CD14-positive monocyte (primary cell): Measurements from ENCODE around the gene ZC3H8. TPM values are rescaled to one million over a fixed set of nuclear protein-coding genes. Genes with fewer than 3 reads are reported as not detected.

Source experiments
- DNase-seq, 3 donors: peaks; one replicate each; pipeline ENCODE4 v3.0.0-alpha.2; 2011 to 2022
- H2AFZ ChIP-seq: 2 replicates; pipeline ENCODE4 v1.6.0; 2012; ENCODE audit warnings: mild to moderate bottlenecking, low read depth, low read length, inconsistent platforms; ENCODE audit not compliant: insufficient read depth, poor library complexity, severe bottlenecking
- H3K27ac ChIP-seq, 2 donors: 1 replicate in 1 of 2; 2 replicates in 1 of 2; pipeline ENCODE4 v1.5.1; 2012 to 2013; ENCODE audit warnings: low read length in 2 of 2, control low read depth in 1 of 2, inconsistent platforms in 1 of 2, low read depth in 1 of 2, mild to moderate bottlenecking in 1 of 2
- H3K27me3 ChIP-seq, 2 donors: one replicate each; pipeline versions ENCODE4 v1.6.0 to v1.6.1; 2011 to 2013; ENCODE audit warnings: low read length in 2 of 2; ENCODE audit not compliant: control insufficient read depth in 2 of 2, insufficient read depth in 2 of 2
- H3K36me3 ChIP-seq, 2 donors: replicated peaks in 1 of 2; 1 replicate in 1 of 2; 2 replicates in 1 of 2; pipeline versions ENCODE4 v1.5.1 to v1.6.1; 2012 to 2013; ENCODE audit warnings: low read length in 2 of 2, control low read depth in 1 of 2, inconsistent platforms in 1 of 2, mild to moderate bottlenecking in 1 of 2; ENCODE audit not compliant: insufficient read depth in 2 of 2, control insufficient read depth in 1 of 2
- H3K4me1 ChIP-seq, 2 donors: 1 replicate in 1 of 2; 2 replicates in 1 of 2; pipeline versions ENCODE4 v1.5.1 to v1.6.1; 2012 to 2013; ENCODE audit warnings: low read length in 2 of 2, control low read depth in 1 of 2, inconsistent platforms in 1 of 2, mild to moderate bottlenecking in 1 of 2, moderate library complexity in 1 of 2; ENCODE audit not compliant: insufficient read depth in 2 of 2, control insufficient read depth in 1 of 2
- H3K4me2 ChIP-seq: replicated peaks from 2 replicates; pipeline ENCODE3; 2012; ENCODE audit warnings: low read length, moderate library complexity, mild to moderate bottlenecking; ENCODE audit not compliant: poor library complexity, severe bottlenecking; ENCODE audit errors: extremely low read depth
- H3K4me3 ChIP-seq, 3 experiments: fragments of 200-600 bp in 1 of 3; sonication (generic) in 1 of 3; replicated peaks in 1 of 3; 1 replicate in 2 of 3; 2 replicates in 1 of 3; pipeline ENCODE4 v1.5.1; 2011 to 2013; ENCODE audit warnings: low read length in 3 of 3, mild to moderate bottlenecking in 3 of 3, control low read depth in 2 of 3, low read depth in 2 of 3, inconsistent platforms in 1 of 3, moderate library complexity in 1 of 3
- H3K79me2 ChIP-seq: 2 replicates; pipeline ENCODE4 v1.6.0; 2012; ENCODE audit warnings: mild to moderate bottlenecking, control low read depth, inconsistent platforms, low read length, moderate library complexity; ENCODE audit not compliant: insufficient read depth
- H3K9ac ChIP-seq: 2 replicates; pipeline ENCODE4 v1.6.0; 2017; ENCODE audit warnings: low read length, mild to moderate bottlenecking; ENCODE audit not compliant: insufficient read depth, poor library complexity, severe bottlenecking
- H3K9me3 ChIP-seq, 2 donors: replicated peaks in 1 of 2; 1 replicate in 1 of 2; 2 replicates in 1 of 2; pipeline versions ENCODE4 v1.5.1 to v1.6.1; 2012 to 2013; ENCODE audit warnings: low read length in 2 of 2, control low read depth in 1 of 2; ENCODE audit not compliant: control insufficient read depth in 1 of 2, insufficient read depth in 1 of 2
- H4K20me1 ChIP-seq: 2 replicates; pipeline ENCODE4 v1.6.0; 2012; ENCODE audit warnings: mild to moderate bottlenecking, low read length, control low read depth, moderate library complexity; ENCODE audit not compliant: insufficient read depth
- H3K27ac Mint-ChIP-seq, 7 donors: one replicate each; pipeline ENCODE4 v1.8.0; 2020; ENCODE audit warnings: mild to moderate bottlenecking in 7 of 7, mixed read lengths in 7 of 7, moderate library complexity in 6 of 7, inconsistent platforms in 2 of 7
- H3K27me3 Mint-ChIP-seq, 3 donors: one replicate each; pipeline ENCODE4 v1.8.0; 2021 to 2022; ENCODE audit warnings: low read depth in 3 of 3, mild to moderate bottlenecking in 3 of 3, mixed read lengths in 3 of 3, moderate library complexity in 3 of 3, inconsistent platforms in 1 of 3
- H3K36me3 Mint-ChIP-seq, 2 donors: one replicate each; pipeline ENCODE4 v1.8.0; 2020; ENCODE audit warnings: mixed read lengths in 2 of 2, inconsistent platforms in 1 of 2, mild to moderate bottlenecking in 1 of 2
- H3K4me1 Mint-ChIP-seq: one replicate; pipeline ENCODE4 v1.8.0; 2020; ENCODE audit warnings: mild to moderate bottlenecking, mixed read lengths
- H3K4me3 Mint-ChIP-seq, 2 donors: one replicate each; pipeline ENCODE4 v1.8.0; 2020; ENCODE audit warnings: mild to moderate bottlenecking in 2 of 2, mixed read lengths in 2 of 2, moderate library complexity in 1 of 2
- H3K9me3 Mint-ChIP-seq, 7 donors: one replicate each; pipeline ENCODE4 v1.8.0; 2020 to 2022; ENCODE audit warnings: mixed read lengths in 7 of 7, mild to moderate bottlenecking in 6 of 7, moderate library complexity in 6 of 7, inconsistent platforms in 2 of 7
- WGBS: methylation state at CpG from one replicate; pipeline ENCODE4 v1.1.5; 2013; ENCODE audit warnings: missing lambda C conversion rate; ENCODE audit not compliant: insufficient coverage; 5-methylcytosine and 5-hydroxymethylcytosine counted together
- intact Hi-C, 2 donors: fragments of 100-400 bp; cut with micrococcal nuclease; formaldehyde crosslinking; loops; one replicate each; pipeline versions ENCODE4 v1.15.0 to v1.15.1; 2023
- polyA plus RNA-seq, 3 donors: library from polyadenylated mRNA; depleted of rRNA in 1 of 3; unstranded in 2 of 3; stranded (reverse) in 1 of 3; fragments of 300-500 nt in 2 of 3; fragments of >200 nt in 1 of 3; fragmentation: Illumina TruSeq in 2 of 3; gene quantifications; 1 replicate in 2 of 3; 2 replicates in 1 of 3; pipeline ENCODE4 v1.2.3, GENCODE V29; 2012 to 2021
- TF ChIP-seq, protein P1 (sequence below): fragments of 200-600 bp; IDR thresholded peaks from one replicate; pipeline ENCODE4 v1.8.0; 2022; ENCODE audit warnings: antibody characterized with exemption, mild to moderate bottlenecking

ZC3H8 gene
- polyA plus RNA-seq, 3 donors: 2.3 to 6.9 (median 2.3) TPM

DNA sequence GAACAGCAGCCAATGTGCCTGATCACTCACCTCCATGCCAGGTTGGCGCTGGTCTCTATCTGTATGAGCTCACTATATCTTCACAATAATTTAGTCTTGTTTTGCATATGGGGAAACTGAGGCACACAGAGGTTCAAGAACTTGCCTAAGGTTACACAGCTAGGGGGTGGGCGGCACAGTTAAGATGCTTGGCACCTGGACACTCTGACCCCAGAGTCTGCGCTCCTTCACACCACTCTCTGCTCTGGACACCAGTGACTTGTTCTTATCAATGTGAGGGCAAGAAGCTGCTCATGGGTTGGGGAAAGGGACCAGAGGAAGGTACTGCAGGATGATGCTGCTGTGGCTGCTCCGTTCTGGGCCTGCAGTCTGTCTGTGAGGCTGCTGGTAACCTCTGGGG, 89.5 kb downstream of the ZC3H8 start:
- Histone ChIP-seq H4K20me1 (no peaks in the 10 kb centered on the region), H3K4me1 (no peaks in the 10 kb centered on the region), H3K27ac (no peak overlapping the region), H3K79me2 (no peaks in the 10 kb centered on the region), H3K27me3 (no peaks in the 10 kb centered on the region), H3K4me2 (no peak overlapping the region), H2AFZ (no peak overlapping the region), H3K9ac (no peak overlapping the region), H3K36me3 (no peaks in the 10 kb centered on the region), H3K9me3 (no peaks in the 10 kb centered on the region), H3K4me3 (no peak overlapping the region)
- TF ChIP-seq, protein P1, sequence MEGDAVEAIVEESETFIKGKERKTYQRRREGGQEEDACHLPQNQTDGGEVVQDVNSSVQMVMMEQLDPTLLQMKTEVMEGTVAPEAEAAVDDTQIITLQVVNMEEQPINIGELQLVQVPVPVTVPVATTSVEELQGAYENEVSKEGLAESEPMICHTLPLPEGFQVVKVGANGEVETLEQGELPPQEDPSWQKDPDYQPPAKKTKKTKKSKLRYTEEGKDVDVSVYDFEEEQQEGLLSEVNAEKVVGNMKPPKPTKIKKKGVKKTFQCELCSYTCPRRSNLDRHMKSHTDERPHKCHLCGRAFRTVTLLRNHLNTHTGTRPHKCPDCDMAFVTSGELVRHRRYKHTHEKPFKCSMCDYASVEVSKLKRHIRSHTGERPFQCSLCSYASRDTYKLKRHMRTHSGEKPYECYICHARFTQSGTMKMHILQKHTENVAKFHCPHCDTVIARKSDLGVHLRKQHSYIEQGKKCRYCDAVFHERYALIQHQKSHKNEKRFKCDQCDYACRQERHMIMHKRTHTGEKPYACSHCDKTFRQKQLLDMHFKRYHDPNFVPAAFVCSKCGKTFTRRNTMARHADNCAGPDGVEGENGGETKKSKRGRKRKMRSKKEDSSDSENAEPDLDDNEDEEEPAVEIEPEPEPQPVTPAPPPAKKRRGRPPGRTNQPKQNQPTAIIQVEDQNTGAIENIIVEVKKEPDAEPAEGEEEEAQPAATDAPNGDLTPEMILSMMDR: no peak
- DNase-seq: no peak
- H3K27ac Mint-ChIP-seq: no peak overlapping the region
- no peaks in the 10 kb centered on the region for H3K36me3 Mint-ChIP-seq
- no peaks in the 10 kb centered on the region for H3K4me1 Mint-ChIP-seq
- peaks cover 0 to 3% (median under 1%) of the 10 kb centered on the region in 3 donors for H3K27me3 Mint-ChIP-seq
- 95% methylated on average over 2 of the region's 4 CpGs for whole genome bisulfite sequencing
- H3K9me3 Mint-ChIP-seq: peaks cover 0 to 5% (median 2%) of the 10 kb centered on the region in 7 donors
- H3K4me3 Mint-ChIP-seq: no peak overlapping the region
- intact Hi-C loops: no loop called here

DNA sequence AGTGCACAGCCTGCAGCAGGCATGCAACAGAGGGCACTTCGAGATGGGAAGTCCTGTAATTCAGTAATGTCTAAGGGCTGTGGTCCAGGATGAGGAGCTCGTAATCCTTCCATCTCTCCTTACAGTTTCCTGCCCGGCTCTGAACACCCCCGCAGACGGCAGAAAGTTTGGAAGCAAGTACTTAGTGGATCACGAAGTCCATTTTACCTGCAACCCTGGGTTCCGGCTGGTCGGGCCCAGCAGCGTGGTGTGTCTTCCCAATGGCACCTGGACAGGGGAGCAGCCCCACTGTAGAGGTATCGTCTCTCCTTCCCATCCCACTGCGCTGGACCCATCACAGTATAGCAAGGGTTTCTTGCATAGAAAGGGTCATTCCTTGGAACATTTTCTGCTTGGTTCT, 90.0 kb downstream of the ZC3H8 start:
- H3K36me3 Mint-ChIP-seq: no peaks in the 10 kb centered on the region
- peaks cover 0 to 3% (median 0%) of the 10 kb centered on the region in 3 donors for H3K27me3 Mint-ChIP-seq
- Histone ChIP-seq H3K4me2 (no peak overlapping the region), H3K4me1 (no peaks in the 10 kb centered on the region), H4K20me1 (no peaks in the 10 kb centered on the region), H3K4me3 (no peak overlapping the region), H3K9me3 (peaks cover 0 to 3% of the 10 kb centered on the region in 2 donors), H3K36me3 (no peaks in the 10 kb centered on the region), H3K79me2 (no peaks in the 10 kb centered on the region), H3K27me3 (no peaks in the 10 kb centered on the region), H2AFZ (no peak overlapping the region), H3K27ac (no peak overlapping the region), H3K9ac (no peak overlapping the region)
- H3K27ac Mint-ChIP-seq: no peak overlapping the region
- H3K4me1 Mint-ChIP-seq: no peaks in the 10 kb centered on the region
- WGBS: 100% methylated on average over 2 of the region's 11 CpGs
- H3K4me3 Mint-ChIP-seq: no peak overlapping the region
- intact Hi-C loops: no loop called here
- TF ChIP-seq, protein P1: no peak
- DNase-seq: no peak
- H3K9me3 Mint-ChIP-seq: peaks cover 0 to 5% (median 3%) of the 10 kb centered on the region in 7 donors
